Esophagus (tissue), 2 donors: ENCODE data around the gene CD247. TPM values are rescaled to one million over a fixed set of nuclear protein-coding genes. Genes with fewer than 3 reads are reported as not detected.

Experiments
- H3K27ac ChIP-seq, 2 donors: one replicate each; pipeline ENCODE4 v1.5.1; 2013; ENCODE audit warnings: low read depth in 2 of 2, mild to moderate bottlenecking in 2 of 2, inconsistent platforms in 1 of 2, low read length in 1 of 2, moderate library complexity in 1 of 2
- H3K27me3 ChIP-seq, 2 donors: one replicate each; pipeline ENCODE4 v1.6.1; 2013; ENCODE audit warnings: low read length in 2 of 2, control low read depth in 1 of 2, mild to moderate bottlenecking in 1 of 2; ENCODE audit not compliant: insufficient read depth in 2 of 2, control insufficient read depth in 1 of 2
- H3K36me3 ChIP-seq, 2 donors: one replicate each; pipeline ENCODE4 v1.6.1; 2013; ENCODE audit warnings: low read length in 1 of 2; ENCODE audit not compliant: control insufficient read depth in 2 of 2, insufficient read depth in 2 of 2
- H3K4me1 ChIP-seq, 2 donors: one replicate each; pipeline ENCODE4 v1.6.1; 2013; ENCODE audit warnings: low read length in 1 of 2; ENCODE audit not compliant: control insufficient read depth in 2 of 2, insufficient read depth in 2 of 2
- H3K4me3 ChIP-seq, 2 donors: one replicate each; pipeline ENCODE4 v1.5.1; 2013; ENCODE audit warnings: low read length in 2 of 2, mild to moderate bottlenecking in 2 of 2, low read depth in 1 of 2, moderate library complexity in 1 of 2
- H3K9me3 ChIP-seq, 2 donors: one replicate each; pipeline ENCODE4 v1.6.1; 2013; ENCODE audit warnings: mild to moderate bottlenecking in 2 of 2, low read depth in 1 of 2, low read length in 1 of 2, moderate library complexity in 1 of 2; ENCODE audit not compliant: control insufficient read depth in 2 of 2, insufficient read depth in 1 of 2
- WGBS, 2 donors: extraction: QIAGEN DNeasy Blood & Tissue Kit; methylation state at CpG; one replicate each; pipeline ENCODE4 v1.1.7; 2013; 5-methylcytosine and 5-hydroxymethylcytosine counted together
- polyA plus RNA-seq, 2 donors: library from polyadenylated mRNA; stranded (reverse); fragments of 200-250 nt; gene quantifications; one replicate each; pipeline ENCODE4 v1.2.3, GENCODE V29; 2013
- donor health status: healthy with polysubstance abuse.
- donor health status: Bipolar disorder and iron deficiency.

CD247 gene
- polyA plus RNA-seq, 2 donors, result 1.3 to 1.6 TPM

GRCh38 chr1:167515893-167516321 lies 2.4 kb downstream of the CD247 start:
- no peaks in the 10 kb centered on the region for H3K27me3 ChIP-seq
- H3K4me1 ChIP-seq, result no peaks in the 10 kb centered on the region
- H3K4me3 ChIP-seq, result no peak overlapping the region
- WGBS, 2 donors, result 79 to 82% methylated on average over 4 of the region's 4 CpGs
- no peaks in the 10 kb centered on the region for H3K36me3 ChIP-seq
- no peak overlapping the region for H3K27ac ChIP-seq
- H3K9me3 ChIP-seq, result no peaks in the 10 kb centered on the region

- WGBS, 2 donors, result 82 to 94% methylated on average over 3 of the region's 3 CpGs
- H3K27me3 ChIP-seq, result no peaks in the 10 kb centered on the region
- H3K36me3 ChIP-seq, result no peaks in the 10 kb centered on the region
- no peak overlapping the region for H3K4me3 ChIP-seq
- H3K4me1 ChIP-seq, result peaks cover 0 to 3% of the 10 kb centered on the region in 2 donors
- H3K9me3 ChIP-seq, result no peaks in the 10 kb centered on the region
- H3K27ac ChIP-seq, result no peak overlapping the region
Measured at GRCh38 chr1:167515461-167515860, 2.9 kb downstream of the CD247 start.

GRCh38 chr1:167514288-167514687 lies 4.0 kb downstream of the CD247 start:
- WGBS, 2 donors, result 77 to 86% methylated on average over 9 of the region's 9 CpGs
- no peak overlapping the region for H3K27ac ChIP-seq
- peaks cover 3 to 6% of the 10 kb centered on the region in 2 donors for H3K4me1 ChIP-seq
- no peaks in the 10 kb centered on the region for H3K36me3 ChIP-seq
- H3K9me3 ChIP-seq, result no peaks in the 10 kb centered on the region
- H3K4me3 ChIP-seq, result no peak overlapping the region
- no peaks in the 10 kb centered on the region for H3K27me3 ChIP-seq

- 41 to 59% methylated on average over 7 of the region's 7 CpGs for WGBS, 2 donors
- H3K27me3 ChIP-seq, result no peaks in the 10 kb centered on the region
- no peak overlapping the region for H3K27ac ChIP-seq
- H3K36me3 ChIP-seq, result no peaks in the 10 kb centered on the region
- no peak overlapping the region for H3K4me3 ChIP-seq
- H3K4me1 ChIP-seq, result peaks cover 3 to 6% of the 10 kb centered on the region in 2 donors
- no peaks in the 10 kb centered on the region for H3K9me3 ChIP-seq
Measured at GRCh38 chr1:167512046-167512654, 6.2 kb downstream of the CD247 start.

GRCh38 chr1:167511374-167511986 lies 6.8 kb downstream of the CD247 start:
- Histone ChIP-seq H3K4me1 (peaks cover 3 to 6% of the 10 kb centered on the region in 2 donors), H3K4me3 (no peak overlapping the region), H3K9me3 (no peaks in the 10 kb centered on the region), H3K36me3 (no peaks in the 10 kb centered on the region), H3K27me3 (no peaks in the 10 kb centered on the region), H3K27ac (no peak overlapping the region)
- WGBS, 2 donors, result 86 to 88% methylated on average over 11 of the region's 11 CpGs

- Histone ChIP-seq H3K36me3 (no peaks in the 10 kb centered on the region), H3K27ac (no peak overlapping the region), H3K4me1 (peaks cover 3 to 6% of the 10 kb centered on the region in 2 donors), H3K27me3 (no peaks in the 10 kb centered on the region), H3K4me3 (no peak overlapping the region), H3K9me3 (no peaks in the 10 kb centered on the region)
- 77 to 80% methylated on average over 4 of the region's 4 CpGs for WGBS, 2 donors
Measured at GRCh38 chr1:167510881-167511280, 7.4 kb downstream of the CD247 start.

- H3K27me3 ChIP-seq, result no peaks in the 10 kb centered on the region
Measured at GRCh38 chr1:167510244-167510643, 8.1 kb downstream of the CD247 start.

GRCh38 chr1:167509587-167509986 lies 8.7 kb downstream of the CD247 start:
- no peak overlapping the region for H3K4me3 ChIP-seq
- H3K36me3 ChIP-seq, result no peaks in the 10 kb centered on the region
- no peaks in the 10 kb centered on the region for H3K9me3 ChIP-seq
- WGBS, 2 donors, result 73 to 78% methylated on average over 8 of the region's 8 CpGs
- no peaks in the 10 kb centered on the region for H3K27me3 ChIP-seq
- H3K27ac ChIP-seq, result no peak overlapping the region
- peaks cover 3 to 6% of the 10 kb centered on the region in 2 donors for H3K4me1 ChIP-seq

More at GRCh38 chr1:167510244-167510643, 8.1 kb downstream of the CD247 start:
- Histone ChIP-seq H3K27ac (no peak overlapping the region), H3K4me3 (no peak overlapping the region), H3K9me3 (no peaks in the 10 kb centered on the region), H3K36me3 (no peaks in the 10 kb centered on the region), H3K4me1 (peaks cover 3 to 6% of the 10 kb centered on the region in 2 donors)
- 45 to 60% methylated on average over 3 of the region's 3 CpGs for WGBS, 2 donors

- Histone ChIP-seq H3K27me3 (no peaks in the 10 kb centered on the region), H3K36me3 (no peaks in the 10 kb centered on the region), H3K9me3 (no peaks in the 10 kb centered on the region), H3K4me1 (peaks cover 4 to 9% of the 10 kb centered on the region in 2 donors), H3K4me3 (no peak overlapping the region), H3K27ac (no peak overlapping the region)
- 86 to 87% methylated on average over 3 of the region's 3 CpGs for WGBS, 2 donors
Measured at GRCh38 chr1:167507719-167508118, 10.6 kb downstream of the CD247 start.

GRCh38 chr1:167504467-167504827 lies 13.9 kb downstream of the CD247 start:
- WGBS, 2 donors, result 82 to 88% methylated on average over 3 of the region's 3 CpGs
- Histone ChIP-seq H3K27me3 (no peaks in the 10 kb centered on the region), H3K4me3 (no peak overlapping the region), H3K27ac (no peak overlapping the region), H3K36me3 (no peaks in the 10 kb centered on the region), H3K9me3 (no peaks in the 10 kb centered on the region), H3K4me1 (peaks cover 2 to 3% of the 10 kb centered on the region in 2 donors)
